HEK293 (cell line): ENCODE measurements around the gene DSG1.

Source experiments
- CTCF ChIP-seq: fragments of 450-650 bp; formaldehyde crosslinking; IDR thresholded peaks from 2 replicates; pipeline ENCODE4 v1.5.1; 2016; ENCODE audit warnings: missing biosample characterization, missing genetic modification characterization
- TSHZ1 ChIP-seq: fragments of 450-650 bp; formaldehyde crosslinking; IDR thresholded peaks from 2 replicates; pipeline ENCODE4 v1.5.1; 2016; ENCODE audit warnings: missing biosample characterization, missing genetic modification characterization, borderline replicate concordance
- ZBTB48 ChIP-seq: fragments of 450-650 bp; formaldehyde crosslinking; IDR thresholded peaks from 2 replicates; pipeline ENCODE4 v1.5.1; 2016; ENCODE audit warnings: missing biosample characterization, missing genetic modification characterization
- ZNF548 ChIP-seq: fragments of 450-650 bp; formaldehyde crosslinking; IDR thresholded peaks from 2 replicates; pipeline ENCODE4 v1.5.1; 2016; ENCODE audit warnings: missing biosample characterization, missing genetic modification characterization
- ZSCAN5A ChIP-seq: fragments of 450-650 bp; formaldehyde crosslinking; IDR thresholded peaks from 2 replicates; pipeline ENCODE4 v1.5.1; 2016; ENCODE audit warnings: missing biosample characterization, missing genetic modification characterization

- TF ChIP-seq ZSCAN5A (tag by site-specific recombination) (no peak), CTCF (tag by site-specific recombination) (no peak), ZBTB48 (tag by site-specific recombination) (no peak), TSHZ1 (no peak), ZNF548 (tag by site-specific recombination) (no peak)
Measured at GRCh38 chr18:31317860-31318259, at the start of gene DSG1.
